HG02973 (cell line): ENCODE data around the gene MAP4K2.
A peak's percentile ranks its signal among the peaks of the same experiment; 100 is the strongest.

ENCODE experiments used
- ATAC-seq: cut with Tn5 transposase; IDR thresholded peaks from one replicate; pipeline ENCODE4 v1.9.1; 2021; ENCODE audit warnings: moderate library complexity; ENCODE audit not compliant: unreplicated experiment

The MAP4K2 gene

GRCh38 chr11:64813826-64814225 lies 10.8 kb upstream of the MAP4K2 start:
- no peak for ATAC-seq

GRCh38 chr11:64810891-64811272 lies 7.9 kb upstream of the MAP4K2 start:
- ATAC-seq = no peak

GRCh38 chr11:64810271-64810890 lies 7.4 kb upstream of the MAP4K2 start, which contains the start of gene MEN1:
TSS of gene MEN1 (minus strand) at chr11:64810551. CDS start at chr11:64810109, 442 bp downstream.
- ATAC-seq = peak; percentile 53

GRCh38 chr11:64809781-64810241 lies 6.8 kb upstream of the MAP4K2 start:
- no peak for ATAC-seq

GRCh38 chr11:64805481-64805880 lies 2.5 kb upstream of the MAP4K2 start:
- ATAC-seq = no peak

GRCh38 chr11:64804346-64805210 lies 1.6 kb upstream of the MAP4K2 start:
- ATAC-seq = no peak

- no peak for ATAC-seq
Measured at GRCh38 chr11:64803846-64804345, 882 bp upstream of the MAP4K2 start.

- peak; percentile 15 for ATAC-seq
Measured at GRCh38 chr11:64802370-64803157, 450 bp downstream of the MAP4K2 start.

- ATAC-seq = no peak
Measured at GRCh38 chr11:64801561-64802369, 1.2 kb downstream of the MAP4K2 start.

GRCh38 chr11:64801158-64801464 lies 1.9 kb downstream of the MAP4K2 start:
- no peak for ATAC-seq

- no peak for ATAC-seq
Measured at GRCh38 chr11:64800303-64801157, 2.5 kb downstream of the MAP4K2 start.

GRCh38 chr11:64799623-64800302 lies 3.3 kb downstream of the MAP4K2 start:
- ATAC-seq = no peak

- ATAC-seq = no peak
Measured at GRCh38 chr11:64799256-64799622, 3.8 kb downstream of the MAP4K2 start.

GRCh38 chr11:64796757-64797541 lies 6.1 kb downstream of the MAP4K2 start:
- no peak for ATAC-seq

GRCh38 chr11:64796047-64796756 lies 6.8 kb downstream of the MAP4K2 start:
- ATAC-seq = no peak

GRCh38 chr11:64794526-64794925 lies 8.5 kb downstream of the MAP4K2 start:
- ATAC-seq = no peak

GRCh38 chr11:64793271-64794160 lies 9.5 kb downstream of the MAP4K2 start:
- no peak for ATAC-seq
